ENCODE results near the gene RBPJ. TPM values are rescaled to one million over a fixed set of nuclear protein-coding genes. Genes with fewer than 3 reads are reported as not detected.

Gene RBPJ
- 56.1 and 70.3 TPM in 2 replicates for total RNA-seq

GRCh38 chr4:26320538-26321372, at the start of gene RBPJ:
RBPJ (plus strand) TSS chr4:26321014; CDS start chr4:26321029, 15 bp downstream.

Other genes starting within 250 kb of the RBPJ start
- 0.13 TPM in 1 of 2 replicates, not detected in the other for gene CCKAR, start 169.5 kb downstream of the RBPJ start, total RNA-seq